Skeletal muscle tissue (tissue), 4 donors: ENCODE measurements around the gene HEATR1. TPM values are rescaled to one million over a fixed set of nuclear protein-coding genes. Genes with fewer than 3 reads are reported as not detected.

Experiments used
- H3K27ac ChIP-seq: one replicate; pipeline ENCODE4 v1.7.0; 2013; ENCODE audit warnings: mild to moderate bottlenecking, low read depth, low read length, inconsistent platforms
- H3K27me3 ChIP-seq, 3 donors: one replicate each; pipeline ENCODE4 v1.7.0; 2013; ENCODE audit warnings: low read length in 3 of 3; ENCODE audit not compliant: control insufficient read depth in 3 of 3, insufficient read depth in 3 of 3
- H3K36me3 ChIP-seq, 3 donors: one replicate each; pipeline ENCODE4 v1.7.0; 2013; ENCODE audit warnings: low read length in 3 of 3; ENCODE audit not compliant: control insufficient read depth in 3 of 3, insufficient read depth in 3 of 3
- H3K4me1 ChIP-seq, 3 donors: one replicate each; pipeline ENCODE4 v1.7.0; 2013; ENCODE audit warnings: low read length in 3 of 3, mild to moderate bottlenecking in 3 of 3; ENCODE audit not compliant: control insufficient read depth in 3 of 3, insufficient read depth in 3 of 3
- H3K4me3 ChIP-seq, 3 donors: one replicate each; pipeline ENCODE4 v1.7.0; 2013; ENCODE audit warnings: low read length in 3 of 3
- H3K9ac ChIP-seq, 3 donors: one replicate each; pipeline ENCODE4 v1.7.0; 2013; ENCODE audit warnings: low read length in 3 of 3, mild to moderate bottlenecking in 3 of 3, moderate library complexity in 2 of 3, low read depth in 1 of 3
- H3K9me3 ChIP-seq, 3 donors: one replicate each; pipeline ENCODE4 v1.7.0; 2013; ENCODE audit warnings: low read length in 3 of 3; ENCODE audit not compliant: control insufficient read depth in 3 of 3
- total RNA-seq: library from RNA; depleted of rRNA; stranded (reverse); fragments of >200 nt; gene quantifications from one replicate; pipeline ENCODE4 v1.2.3, GENCODE V29; 2014
- donor health status: Osteomylitis.

The HEATR1 gene
- total RNA-seq, 1 donor from 2014 or later = 34.4 TPM

DNA sequence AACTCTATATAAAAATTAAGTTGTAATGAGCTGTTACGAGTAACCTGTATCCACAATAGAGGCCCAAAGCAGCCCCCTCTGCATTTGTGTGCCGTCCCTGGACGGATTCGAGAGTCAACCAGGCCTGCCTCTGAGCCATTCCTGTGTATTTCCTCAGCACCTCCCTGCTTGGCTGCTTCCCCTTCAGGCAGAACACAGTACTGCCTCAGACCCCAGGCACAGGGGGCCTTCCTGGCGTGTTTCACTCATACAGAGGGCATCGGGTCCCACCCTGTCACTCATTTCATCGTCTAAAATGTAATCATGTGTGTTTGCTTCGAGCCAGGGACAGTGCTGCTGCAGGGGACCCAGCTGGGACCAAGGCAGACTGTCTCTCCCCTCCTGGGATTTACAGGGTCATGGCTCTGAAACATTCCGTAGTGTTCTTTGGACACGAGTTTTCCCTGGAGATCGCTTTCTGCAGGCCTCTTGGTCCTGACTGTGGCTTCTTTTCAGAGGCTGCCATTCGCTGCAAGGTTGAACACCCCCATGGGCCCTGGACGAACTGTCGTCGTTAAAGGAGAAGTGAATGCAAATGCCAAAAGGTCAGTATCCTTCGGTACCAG, 61.1 kb downstream of the HEATR1 start:
- Histone ChIP-seq H3K4me1 (no peaks in the 10 kb centered on the region), H3K9me3 (no peaks in the 10 kb centered on the region), H3K4me3 (no peak overlapping the region), H3K36me3 (peaks cover 50 to 77% (median 77%) of the 10 kb centered on the region in 3 donors), H3K27me3 (no peaks in the 10 kb centered on the region), H3K27ac (no peak overlapping the region), H3K9ac (no peak overlapping the region)

GRCh38 chr1:236541710-236542109, 62.6 kb downstream of the HEATR1 start:
- no peaks in the 10 kb centered on the region for H3K27me3 ChIP-seq
- H3K27ac ChIP-seq = no peak overlapping the region
- no peaks in the 10 kb centered on the region for H3K9me3 ChIP-seq
- no peak overlapping the region for H3K9ac ChIP-seq
- H3K4me1 ChIP-seq = no peaks in the 10 kb centered on the region
- H3K4me3 ChIP-seq = no peak overlapping the region
- H3K36me3 ChIP-seq = peaks cover 46 to 66% (median 66%) of the 10 kb centered on the region in 3 donors

GRCh38 chr1:236540813-236541465, 63.4 kb downstream of the HEATR1 start:
- no peak overlapping the region for H3K27ac ChIP-seq
- no peak overlapping the region for H3K4me3 ChIP-seq
- H3K9ac ChIP-seq = no peak overlapping the region
- H3K4me1 ChIP-seq = no peaks in the 10 kb centered on the region
- H3K27me3 ChIP-seq = no peaks in the 10 kb centered on the region
- peaks cover 43 to 65% (median 59%) of the 10 kb centered on the region in 3 donors for H3K36me3 ChIP-seq
- H3K9me3 ChIP-seq = no peaks in the 10 kb centered on the region

- H3K9ac ChIP-seq = no peak overlapping the region
- H3K4me3 ChIP-seq = no peak overlapping the region
- H3K36me3 ChIP-seq = peaks cover 28 to 33% (median 29%) of the 10 kb centered on the region in 3 donors
- peaks cover 7% of the 10 kb centered on the region in 3 donors for H3K4me1 ChIP-seq
- H3K9me3 ChIP-seq = no peaks in the 10 kb centered on the region
- H3K27me3 ChIP-seq = no peaks in the 10 kb centered on the region
- no peak overlapping the region for H3K27ac ChIP-seq
These were observed 67.8 kb downstream of the HEATR1 start for GRCh38 chr1:236536540-236536939.

DNA sequence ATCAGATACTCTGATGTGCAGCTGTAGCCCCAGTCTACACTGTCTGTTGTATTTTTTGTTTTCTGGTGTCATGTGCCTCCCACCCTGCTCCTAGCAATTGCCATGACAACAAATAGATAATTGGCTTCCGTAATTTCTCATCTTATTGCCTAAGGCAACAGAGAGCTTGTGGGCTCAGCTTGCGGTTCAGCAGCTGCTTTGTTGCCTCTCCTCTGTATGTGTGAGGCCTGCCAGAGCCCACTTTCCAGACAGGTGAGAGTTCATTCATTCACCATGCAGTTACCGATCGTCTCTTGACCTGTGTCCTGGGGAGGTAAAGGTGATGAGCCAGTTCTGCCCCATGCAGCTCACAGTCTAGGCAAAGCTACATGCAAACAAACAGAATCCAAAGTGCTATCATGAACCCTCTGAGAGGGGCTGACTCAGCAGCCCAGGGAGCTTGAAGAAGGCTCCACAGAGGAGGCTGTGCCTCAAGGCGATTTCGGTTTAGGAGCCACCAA, 68.6 kb downstream of the HEATR1 start:
- Histone ChIP-seq H3K27ac (no peak overlapping the region), H3K9ac (no peak overlapping the region), H3K27me3 (no peaks in the 10 kb centered on the region), H3K36me3 (peaks cover 24 to 28% (median 25%) of the 10 kb centered on the region in 3 donors), H3K4me3 (no peak overlapping the region), H3K4me1 (peaks cover 7 to 8% (median 7%) of the 10 kb centered on the region in 3 donors), H3K9me3 (no peaks in the 10 kb centered on the region)

GRCh38 chr1:236535190-236535589, 69.1 kb downstream of the HEATR1 start:
- Histone ChIP-seq H3K9ac (no peak overlapping the region), H3K4me3 (no peak overlapping the region), H3K36me3 (peaks cover 21 to 27% (median 25%) of the 10 kb centered on the region in 3 donors), H3K9me3 (no peaks in the 10 kb centered on the region), H3K4me1 (peaks cover 7 to 8% (median 7%) of the 10 kb centered on the region in 3 donors), H3K27me3 (no peaks in the 10 kb centered on the region), H3K27ac (no peak overlapping the region)

- Histone ChIP-seq H3K27me3 (no peaks in the 10 kb centered on the region), H3K4me3 (no peak overlapping the region), H3K9me3 (no peaks in the 10 kb centered on the region), H3K4me1 (peaks cover 7 to 8% (median 7%) of the 10 kb centered on the region in 3 donors), H3K9ac (no peak overlapping the region), H3K36me3 (peaks cover 18% of the 10 kb centered on the region in 3 donors), H3K27ac (no peak overlapping the region)
These were observed 70.1 kb downstream of the HEATR1 start for GRCh38 chr1:236534151-236534651.

DNA sequence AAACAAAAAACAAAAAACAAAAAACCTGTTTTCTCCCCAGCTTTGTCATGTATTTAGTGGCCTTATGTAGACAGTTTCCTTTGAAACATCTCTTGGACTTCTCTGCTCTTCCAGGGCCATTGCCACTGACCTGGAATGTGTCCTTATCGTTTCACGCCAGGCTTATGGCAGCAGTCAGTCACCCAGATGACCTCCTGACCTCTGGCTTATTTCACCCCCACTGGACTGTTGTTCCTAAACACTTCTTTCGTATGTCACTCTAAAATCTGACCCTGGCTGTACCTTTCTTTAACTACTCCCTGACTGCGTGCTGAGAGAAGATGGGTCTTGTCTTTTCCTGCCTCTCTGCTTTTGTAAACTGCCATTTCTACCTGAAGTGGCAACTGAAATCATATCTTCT, 71.5 kb downstream of the HEATR1 start:
- H3K36me3 ChIP-seq = peaks cover 6 to 10% (median 8%) of the 10 kb centered on the region in 3 donors
- H3K27me3 ChIP-seq = no peaks in the 10 kb centered on the region
- H3K4me1 ChIP-seq = peaks cover 7 to 8% (median 7%) of the 10 kb centered on the region in 3 donors
- H3K4me3 ChIP-seq = no peak overlapping the region
- H3K9me3 ChIP-seq = no peaks in the 10 kb centered on the region
- no peak overlapping the region for H3K9ac ChIP-seq
- no peak overlapping the region for H3K27ac ChIP-seq

DNA sequence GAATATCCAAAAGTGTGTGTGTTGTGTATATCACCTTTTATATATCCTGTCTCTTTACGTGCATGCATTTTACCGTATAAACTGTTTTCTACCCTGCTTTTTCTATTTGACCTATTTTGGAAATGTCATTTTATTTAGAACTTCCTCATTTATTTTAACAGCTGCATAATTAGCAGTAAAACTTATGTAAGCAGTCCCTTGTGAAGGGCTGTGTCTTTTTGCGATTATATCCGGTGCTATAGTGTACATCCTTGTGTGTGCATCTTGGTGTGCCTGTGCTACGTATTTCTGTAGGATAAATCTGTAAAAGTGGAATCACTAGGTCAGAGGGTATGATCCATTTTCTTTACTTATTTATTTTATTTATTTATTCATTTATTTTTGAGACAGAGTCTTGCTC, 73.4 kb downstream of the HEATR1 start:
- peaks cover 10 to 20% (median 16%) of the 10 kb centered on the region in 3 donors for H3K36me3 ChIP-seq
- no peaks in the 10 kb centered on the region for H3K27me3 ChIP-seq
- H3K4me1 ChIP-seq = peaks cover 7 to 8% (median 7%) of the 10 kb centered on the region in 3 donors
- H3K27ac ChIP-seq = no peak overlapping the region
- no peak overlapping the region for H3K4me3 ChIP-seq
- no peak overlapping the region for H3K9ac ChIP-seq
- H3K9me3 ChIP-seq = no peaks in the 10 kb centered on the region

DNA sequence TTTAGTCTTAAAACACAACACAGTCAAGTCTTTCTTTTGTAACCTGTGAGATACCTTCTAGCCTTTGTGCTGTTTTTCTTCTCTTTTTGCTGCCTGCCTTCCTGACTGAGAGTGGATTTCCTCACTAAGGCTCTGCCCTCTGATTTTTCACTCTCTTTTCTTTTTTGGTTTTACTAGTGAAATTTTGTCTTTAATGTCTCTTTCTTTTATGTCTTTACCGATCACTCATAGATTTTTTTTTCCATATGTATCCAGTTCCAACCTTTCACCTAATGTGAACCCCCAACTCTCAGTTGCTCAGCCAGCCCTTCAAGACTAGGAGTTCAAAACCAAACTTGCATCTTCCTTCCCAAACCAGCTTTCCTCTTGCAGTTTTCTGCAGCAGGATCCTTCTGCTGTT, 74.0 kb downstream of the HEATR1 start:
- H3K4me1 ChIP-seq = peaks cover 7 to 8% (median 7%) of the 10 kb centered on the region in 3 donors
- H3K36me3 ChIP-seq = peaks cover 10 to 22% (median 16%) of the 10 kb centered on the region in 3 donors
- H3K9ac ChIP-seq = peak overlapping the region in 1 of 3 donors; percentile 23
- H3K27me3 ChIP-seq = no peaks in the 10 kb centered on the region
- no peak overlapping the region for H3K4me3 ChIP-seq
- no peaks in the 10 kb centered on the region for H3K9me3 ChIP-seq
- H3K27ac ChIP-seq = no peak overlapping the region
